OCI-LY7 (cell line): Measurements from ENCODE around the gene CCNJ. TPM values are rescaled to one million over a fixed set of nuclear protein-coding genes. Genes with fewer than 3 reads are reported as not detected.

Experiments
- BruUV-seq: library from RNA; stranded (reverse); fragments of 400-500 nt; replicated peaks from 2 replicates; lab custom pipeline; 2021; lab: Mats Ljungman, UMichigan
- CTCF ChIA-PET: fragments of 300-600 bp; sonication (Branson Sonifier 250); formaldehyde crosslinking; loops from one replicate; lab custom pipeline; 2022; ENCODE audit warnings: antibody characterized with exemption; ENCODE audit not compliant: unreplicated experiment; lab: Charles Lee
- POLR2A ChIA-PET: fragments of 300-600 bp; sonication (Branson Sonifier 250); formaldehyde crosslinking; loops from one replicate; lab custom pipeline; 2022; ENCODE audit warnings: antibody characterized with exemption; lab: Charles Lee
- DNase-seq: peaks from one replicate; pipeline ENCODE4 v3.0.0-alpha.2; 2015; ENCODE audit warnings: low spot score
- H2AFZ ChIP-seq: fragments of 200-600 bp; sonication (generic), shearing (Covaris generic); 2 replicates; pipeline ENCODE4 v1.6.1; 2014; ENCODE audit warnings: mild to moderate bottlenecking, antibody characterized with exemption, low read length, moderate library complexity
- H3K27ac ChIP-seq: fragments of 200-600 bp; sonication (generic); 2 replicates; pipeline ENCODE4 v1.5.1; 2014; ENCODE audit warnings: mixed run types, low read depth, mild to moderate bottlenecking, moderate library complexity, low read length, inconsistent platforms; ENCODE audit not compliant: poor library complexity, severe bottlenecking
- H3K36me3 ChIP-seq: fragments of 200-600 bp; sonication (generic); 2 replicates; pipeline ENCODE4 v1.6.1; 2014; ENCODE audit warnings: mild to moderate bottlenecking, antibody characterized with exemption, low read length, moderate library complexity, mixed read lengths; ENCODE audit not compliant: insufficient read depth
- H3K4me1 ChIP-seq: fragments of 200-600 bp; sonication (generic); 2 replicates; pipeline ENCODE4 v1.5.1; 2014; ENCODE audit warnings: mild to moderate bottlenecking, low read length; ENCODE audit not compliant: insufficient read depth, poor library complexity, severe bottlenecking
- H3K4me2 ChIP-seq: fragments of 200-600 bp; sonication (generic); 2 replicates; pipeline ENCODE4 v1.6.1; 2014; ENCODE audit warnings: mild to moderate bottlenecking, low read length
- H3K4me3 ChIP-seq: fragments of 200-600 bp; sonication (generic); 2 replicates; pipeline ENCODE4 v1.5.1; 2014; ENCODE audit warnings: mild to moderate bottlenecking, low read depth, low read length; ENCODE audit not compliant: poor library complexity, severe bottlenecking
- H3K79me2 ChIP-seq: fragments of 200-600 bp; sonication (generic); 2 replicates; pipeline ENCODE4 v1.6.1; 2016; ENCODE audit warnings: low read depth, mild to moderate bottlenecking, low read length, moderate library complexity, mixed read lengths; ENCODE audit not compliant: insufficient read depth
- H3K9me2 ChIP-seq: fragments of 200-600 bp; sonication (generic); 2 replicates; pipeline ENCODE4 v1.6.1; 2016; ENCODE audit warnings: mild to moderate bottlenecking, low read length, mixed read lengths; ENCODE audit not compliant: insufficient read depth
- H3K9me3 ChIP-seq: fragments of 200-600 bp; sonication (generic); 2 replicates; pipeline ENCODE4 v1.6.1; 2014; ENCODE audit warnings: mild to moderate bottlenecking, mixed run types, low read length, mixed read lengths
- H4K20me1 ChIP-seq: fragments of 200-600 bp; sonication (generic); 2 replicates; pipeline ENCODE4 v1.6.1; 2014; ENCODE audit warnings: mild to moderate bottlenecking, antibody characterized with exemption, low read length, moderate library complexity, mixed read lengths; ENCODE audit not compliant: insufficient read depth
- CTCF ChIP-seq: fragments of 200-600 bp; sonication (generic); conservative IDR thresholded peaks from 2 replicates; pipeline ENCODE4 v1.5.1; 2014; ENCODE audit warnings: mild to moderate bottlenecking, antibody characterized with exemption, low read length, moderate library complexity, mixed read lengths
- EZH2phosphoT487 ChIP-seq: fragments of 200-600 bp; sonication (generic); IDR thresholded peaks from 2 replicates; pipeline ENCODE4 v1.6.1; 2018; ENCODE audit warnings: low read depth, borderline replicate concordance, mild to moderate bottlenecking, mixed run types, antibody characterized with exemption, low read length, moderate library complexity, mixed read lengths
- intact Hi-C: fragments of 100-400 bp; cut with micrococcal nuclease; formaldehyde crosslinking; loops from one replicate; pipeline ENCODE4 v1.10.0; 2022; ENCODE audit not compliant: unreplicated experiment
- total RNA-seq, 2 experiments: library from RNA; depleted of rRNA in 1 of 2; stranded (reverse); fragments of >200 nt in 1 of 2; shearing (Covaris generic) in 1 of 2; gene quantifications; 2 replicates each; pipeline ENCODE4 v1.2.3, GENCODE V29; 2014 to 2022

The CCNJ gene
- total RNA-seq, 2 experiments from 2014 or later: 8.2 to 13.3 TPM

- no peaks in the 10 kb centered on the region; the same call in 1 of the 2 replicates for H3K36me3 ChIP-seq
- H3K4me2 ChIP-seq: no peak overlapping the region
- no peak overlapping the region for H3K4me3 ChIP-seq
- no peak overlapping the region for H3K27ac ChIP-seq
- CTCF ChIA-PET: no interaction called here
- H4K20me1 ChIP-seq: no peaks in the 10 kb centered on the region
- TF ChIP-seq CTCF (no peak), EZH2phosphoT487 (no peak)
- intact Hi-C loops: no loop called here
- POLR2A ChIA-PET: no interaction called here
- H3K9me3 ChIP-seq: no peaks in the 10 kb centered on the region
- H3K79me2 ChIP-seq: no peaks in the 10 kb centered on the region
- H2AFZ ChIP-seq: no peak overlapping the region
- no peaks in the 10 kb centered on the region for H3K9me2 ChIP-seq
- no peak for DNase-seq
- H3K4me1 ChIP-seq: no peaks in the 10 kb centered on the region
- BruUV-seq: no TSS peak
Measured at GRCh38 chr10:96082153-96082552, 38.8 kb downstream of the CCNJ start.

GRCh38 chr10:96082748-96083147, 39.4 kb downstream of the CCNJ start:
- no peak overlapping the region for H3K4me2 ChIP-seq

More at GRCh38 chr10:96082748-96083147, 39.4 kb downstream of the CCNJ start:
- TF ChIP-seq CTCF (no peak), EZH2phosphoT487 (no peak)
- no peak overlapping the region for H3K27ac ChIP-seq
- H3K36me3 ChIP-seq: no peaks in the 10 kb centered on the region; the same call in 1 of the 2 replicates
- H3K4me3 ChIP-seq: no peak overlapping the region
- H3K9me3 ChIP-seq: no peaks in the 10 kb centered on the region
- BruUV-seq: no TSS peak
- ChIA-PET CTCF (no interaction called here), POLR2A (interaction anchor here (0.8 to 1.2 kb wide), 3 partner anchors 8 to 31 kb away, joined by 3 to 4 read pairs (median 3); no protein-coding TSS in a partner anchor)
- no peak overlapping the region for H2AFZ ChIP-seq
- H3K4me1 ChIP-seq: no peaks in the 10 kb centered on the region
- no peaks in the 10 kb centered on the region for H4K20me1 ChIP-seq
- intact Hi-C loops: no loop called here
- DNase-seq: no peak
- no peaks in the 10 kb centered on the region for H3K79me2 ChIP-seq
- H3K9me2 ChIP-seq: no peaks in the 10 kb centered on the region
